Smooth muscle cell (in vitro differentiated cells): ENCODE results near the gene CHSY3. TPM values are rescaled to one million over a fixed set of nuclear protein-coding genes. Genes with fewer than 3 reads are reported as not detected.
"Not testable (repeated sequence)": the region's sequence is repeated elsewhere in the genome, so short reads cannot be mapped to it uniquely, and the experiment has no call there.

Source experiments
- DNase-seq: peaks from one replicate; lab custom pipeline; 2025; ENCODE audit not compliant: unreplicated experiment; lab: John Stamatoyannopoulos, UW
- H2AFZ ChIP-seq: fragments of 200-600 bp; sonication (generic); 2 replicates; pipeline ENCODE4 v1.6.0; 2016; ENCODE audit warnings: antibody characterized with exemption, low read depth, mild to moderate bottlenecking
- H3F3A ChIP-seq: fragments of 200-600 bp; sonication (generic); 2 replicates; pipeline ENCODE4 v1.6.0; 2017; ENCODE audit warnings: antibody characterized with exemption, low read depth
- H3K27ac ChIP-seq: fragments of 200-600 bp; sonication (generic); 2 replicates; pipeline ENCODE4 v1.5.1; 2016; ENCODE audit warnings: low read depth, mild to moderate bottlenecking
- H3K27me3 ChIP-seq: fragments of 200-600 bp; sonication (generic); 2 replicates; pipeline ENCODE4 v1.6.1; 2016; ENCODE audit warnings: low read depth, mild to moderate bottlenecking
- H3K36me3 ChIP-seq: fragments of 200-600 bp; sonication (generic); 2 replicates; pipeline ENCODE4 v1.5.1; 2016; ENCODE audit warnings: low read depth
- H3K4me1 ChIP-seq: fragments of 200-600 bp; sonication (generic); 2 replicates; pipeline ENCODE4 v1.5.1; 2016; ENCODE audit warnings: low read depth
- H3K4me2 ChIP-seq: fragments of 200-600 bp; sonication (generic); 2 replicates; pipeline ENCODE4 v1.6.0; 2016; ENCODE audit warnings: mild to moderate bottlenecking
- H3K4me3 ChIP-seq: fragments of 200-600 bp; sonication (generic); 2 replicates; pipeline ENCODE4 v1.5.1; 2016; ENCODE audit warnings: mild to moderate bottlenecking
- H3K79me2 ChIP-seq: fragments of 200-600 bp; sonication (generic); 2 replicates; pipeline ENCODE4 v1.6.0; 2016; ENCODE audit warnings: low read depth, mild to moderate bottlenecking
- H3K9ac ChIP-seq: fragments of 200-600 bp; sonication (generic); 2 replicates; pipeline ENCODE4 v1.6.0; 2016; ENCODE audit warnings: low read depth
- H3K9me3 ChIP-seq: fragments of 200-600 bp; sonication (generic); replicated peaks from 2 replicates; pipeline ENCODE4 v1.5.1; 2016; ENCODE audit warnings: low read depth
- H4K20me1 ChIP-seq: fragments of 200-600 bp; sonication (generic); 2 replicates; pipeline ENCODE4 v1.6.0; 2016; ENCODE audit warnings: low read depth
- WGBS: methylation state at CpG from one replicate; pipeline ENCODE4 v1.1.7; 2016; ENCODE audit warnings: low lambda C conversion rate; 5-methylcytosine and 5-hydroxymethylcytosine counted together
- polyA plus RNA-seq: library from polyadenylated mRNA; unstranded; fragments of >200 nt; fragmentation: Nextera tagmentation; extraction: Ambion mirVana; gene quantifications from 2 replicates; pipeline ENCODE4 v1.2.1, GENCODE V29; 2016
- total RNA-seq: library from RNA; depleted of rRNA; stranded (reverse); fragments of >200 nt; gene quantifications from 2 replicates; pipeline ENCODE4 v1.2.3, GENCODE V29; 2014
- TF ChIP-seq, protein P1 (sequence below): fragments of 200-600 bp; sonication (generic); IDR thresholded peaks from 2 replicates; pipeline ENCODE4 v1.5.1; 2017; ENCODE audit warnings: borderline replicate concordance, mild to moderate bottlenecking, antibody characterized with exemption; ENCODE audit not compliant: insufficient read depth, poor library complexity, severe bottlenecking

The CHSY3 gene
- total and polyA plus RNA-seq, 2 experiments from 2014 or later, result 12.7 to 15.6 TPM

GRCh38 chr5:130216286-130216685 is 312.0 kb downstream of the CHSY3 start:
- no peak overlapping the region for H2AFZ ChIP-seq
- H3K9me3 ChIP-seq, result no peaks in the 10 kb centered on the region
- TF ChIP-seq, protein P1, sequence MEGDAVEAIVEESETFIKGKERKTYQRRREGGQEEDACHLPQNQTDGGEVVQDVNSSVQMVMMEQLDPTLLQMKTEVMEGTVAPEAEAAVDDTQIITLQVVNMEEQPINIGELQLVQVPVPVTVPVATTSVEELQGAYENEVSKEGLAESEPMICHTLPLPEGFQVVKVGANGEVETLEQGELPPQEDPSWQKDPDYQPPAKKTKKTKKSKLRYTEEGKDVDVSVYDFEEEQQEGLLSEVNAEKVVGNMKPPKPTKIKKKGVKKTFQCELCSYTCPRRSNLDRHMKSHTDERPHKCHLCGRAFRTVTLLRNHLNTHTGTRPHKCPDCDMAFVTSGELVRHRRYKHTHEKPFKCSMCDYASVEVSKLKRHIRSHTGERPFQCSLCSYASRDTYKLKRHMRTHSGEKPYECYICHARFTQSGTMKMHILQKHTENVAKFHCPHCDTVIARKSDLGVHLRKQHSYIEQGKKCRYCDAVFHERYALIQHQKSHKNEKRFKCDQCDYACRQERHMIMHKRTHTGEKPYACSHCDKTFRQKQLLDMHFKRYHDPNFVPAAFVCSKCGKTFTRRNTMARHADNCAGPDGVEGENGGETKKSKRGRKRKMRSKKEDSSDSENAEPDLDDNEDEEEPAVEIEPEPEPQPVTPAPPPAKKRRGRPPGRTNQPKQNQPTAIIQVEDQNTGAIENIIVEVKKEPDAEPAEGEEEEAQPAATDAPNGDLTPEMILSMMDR, result no peak
- H3K4me1 ChIP-seq, result no peaks in the 10 kb centered on the region
- no peaks in the 10 kb centered on the region for H3K36me3 ChIP-seq
- no peaks in the 10 kb centered on the region for H3F3A ChIP-seq
- H3K79me2 ChIP-seq, result no peaks in the 10 kb centered on the region
- 90% methylated on average over 2 of the region's 2 CpGs for WGBS
- H4K20me1 ChIP-seq, result no peaks in the 10 kb centered on the region
- H3K4me3 ChIP-seq, result no peak overlapping the region
- no peak overlapping the region for H3K9ac ChIP-seq
- H3K27ac ChIP-seq, result no peak overlapping the region
- no peak for DNase-seq
- H3K27me3 ChIP-seq, result no peaks in the 10 kb centered on the region
- no peak overlapping the region for H3K4me2 ChIP-seq

DNA sequence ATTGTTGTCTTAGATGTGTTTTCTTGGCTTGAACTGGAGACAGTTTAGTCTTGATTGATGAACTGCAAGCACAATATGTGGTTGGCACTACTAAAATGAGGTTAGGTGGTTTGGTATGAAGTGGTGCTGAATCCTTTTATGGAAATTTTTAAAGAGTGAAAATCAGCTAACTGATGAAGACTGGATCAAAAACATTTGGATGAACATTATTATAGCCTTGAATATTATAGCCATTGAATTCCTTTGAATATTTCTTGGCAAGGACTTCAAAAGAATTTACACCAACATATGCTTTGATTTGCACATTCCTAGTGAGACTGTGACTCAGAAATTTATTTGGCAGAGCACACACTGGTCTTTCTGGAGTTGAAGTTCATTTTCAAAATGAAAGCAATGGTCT is 318.3 kb downstream of the CHSY3 start:
- H3K4me3 ChIP-seq, result no peak overlapping the region
- DNase-seq, result no peak
- H3K4me1 ChIP-seq, result no peaks in the 10 kb centered on the region
- H3K27me3 ChIP-seq, result no peaks in the 10 kb centered on the region
- no peaks in the 10 kb centered on the region for H3K9me3 ChIP-seq
- H3K9ac ChIP-seq, result no peak overlapping the region
- no peaks in the 10 kb centered on the region for H3F3A ChIP-seq
- no peak overlapping the region for H2AFZ ChIP-seq
- H4K20me1 ChIP-seq, result no peaks in the 10 kb centered on the region
- TF ChIP-seq, protein P1, result no peak
- no peak overlapping the region for H3K4me2 ChIP-seq
- H3K36me3 ChIP-seq, result no peaks in the 10 kb centered on the region
- no peak overlapping the region for H3K27ac ChIP-seq
- no peaks in the 10 kb centered on the region for H3K79me2 ChIP-seq

- not testable (repeated sequence) for H3K27ac ChIP-seq, H4K20me1 ChIP-seq, H3K79me2 ChIP-seq, H3K4me2 ChIP-seq, DNase-seq, H2AFZ ChIP-seq, H3K4me1 ChIP-seq, H3K9me3 ChIP-seq, H3K9ac ChIP-seq, H3K27me3 ChIP-seq, H3K4me3 ChIP-seq, H3F3A ChIP-seq, H3K36me3 ChIP-seq
- 89% methylated on average over 2 of the region's 2 CpGs for WGBS
These were observed 322.3 kb downstream of the CHSY3 start for GRCh38 chr5:130226556-130226955.

- no peak overlapping the region for H2AFZ ChIP-seq
- H3K79me2 ChIP-seq, result no peaks in the 10 kb centered on the region
- no peaks in the 10 kb centered on the region for H4K20me1 ChIP-seq
- H3K4me2 ChIP-seq, result no peak overlapping the region
- TF ChIP-seq, protein P1, result no peak
- H3K4me3 ChIP-seq, result no peak overlapping the region
- no peaks in the 10 kb centered on the region for H3F3A ChIP-seq
- no peak overlapping the region for H3K9ac ChIP-seq
- 86% methylated on average over 4 of the region's 4 CpGs for WGBS
- H3K4me1 ChIP-seq, result no peaks in the 10 kb centered on the region
- no peaks in the 10 kb centered on the region for H3K36me3 ChIP-seq
- H3K27ac ChIP-seq, result no peak overlapping the region
- DNase-seq, result no peak
- H3K27me3 ChIP-seq, result no peaks in the 10 kb centered on the region
- no peaks in the 10 kb centered on the region for H3K9me3 ChIP-seq
These were observed 323.4 kb downstream of the CHSY3 start for GRCh38 chr5:130227699-130228098.
